ENCODE results near the gene OR8B12.
A peak's percentile ranks its signal among the peaks of the same experiment; 100 is the strongest.

Gene OR8B12, protein sequence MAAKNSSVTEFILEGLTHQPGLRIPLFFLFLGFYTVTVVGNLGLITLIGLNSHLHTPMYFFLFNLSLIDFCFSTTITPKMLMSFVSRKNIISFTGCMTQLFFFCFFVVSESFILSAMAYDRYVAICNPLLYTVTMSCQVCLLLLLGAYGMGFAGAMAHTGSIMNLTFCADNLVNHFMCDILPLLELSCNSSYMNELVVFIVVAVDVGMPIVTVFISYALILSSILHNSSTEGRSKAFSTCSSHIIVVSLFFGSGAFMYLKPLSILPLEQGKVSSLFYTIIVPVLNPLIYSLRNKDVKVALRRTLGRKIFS

DNA sequence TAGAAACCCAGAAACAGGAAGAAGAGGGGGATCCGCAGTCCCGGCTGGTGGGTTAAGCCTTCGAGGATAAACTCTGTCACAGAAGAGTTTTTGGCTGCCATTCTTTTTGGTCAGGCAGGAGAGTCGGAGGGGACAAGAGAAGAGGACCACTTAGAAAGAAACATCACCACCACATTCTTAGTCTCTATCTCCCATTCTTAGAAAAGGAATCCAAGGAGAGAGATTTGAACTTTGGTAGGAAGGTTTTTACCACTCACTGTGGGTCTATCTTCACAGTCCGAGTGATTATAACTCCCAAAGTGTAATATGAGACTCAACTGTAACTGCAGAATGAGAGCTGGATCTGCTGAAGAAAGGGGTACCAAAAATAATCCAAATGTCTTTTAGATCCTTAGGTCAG lies at the start of gene OR8B12:
Gene OR8B12 (minus strand): TSS at position 101 of the 400 bp plus-strand sequence. CDS start 0 bp downstream, at position 101.
- DNase-seq: no peak

DNA sequence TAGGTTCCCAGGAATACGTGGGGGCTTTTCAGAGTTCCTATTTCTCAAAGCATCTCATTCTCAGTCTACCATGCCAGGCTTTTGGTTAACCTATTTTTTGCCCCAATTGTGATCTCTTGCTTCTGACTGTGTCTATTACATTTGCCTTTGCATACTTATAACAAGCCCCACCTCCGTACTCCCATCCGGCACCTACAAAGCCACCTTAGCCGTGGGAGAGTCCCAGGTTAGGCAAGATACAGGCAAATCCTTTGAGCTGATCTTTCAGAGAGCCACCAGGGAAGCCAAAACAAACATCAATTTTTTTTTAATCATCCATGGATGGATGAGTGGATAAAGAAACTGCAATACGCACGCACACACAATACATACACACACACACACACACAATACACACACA lies 49.2 kb upstream of the OR8B12 start:
- no peak for DNase-seq

DNA sequence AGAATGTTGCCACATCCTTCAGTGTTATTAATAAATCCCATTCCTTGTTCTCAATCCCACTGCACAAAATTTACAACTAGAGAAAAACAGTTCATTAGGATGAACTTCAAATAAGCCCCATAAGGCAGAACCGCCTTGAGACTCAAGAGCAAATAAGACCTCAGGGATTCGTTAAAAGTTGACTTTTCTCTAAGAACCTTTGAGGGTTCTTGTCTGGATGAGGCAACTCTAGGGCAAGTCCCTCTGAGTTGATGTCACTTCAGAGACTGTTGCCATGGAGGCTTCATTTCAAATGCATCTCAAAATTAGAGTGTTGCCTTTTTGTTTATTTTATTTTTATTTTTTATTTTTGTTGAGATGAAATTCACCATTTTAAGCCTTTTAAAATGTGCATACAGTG lies 48.0 kb upstream of the OR8B12 start:
- no peak for DNase-seq

DNA sequence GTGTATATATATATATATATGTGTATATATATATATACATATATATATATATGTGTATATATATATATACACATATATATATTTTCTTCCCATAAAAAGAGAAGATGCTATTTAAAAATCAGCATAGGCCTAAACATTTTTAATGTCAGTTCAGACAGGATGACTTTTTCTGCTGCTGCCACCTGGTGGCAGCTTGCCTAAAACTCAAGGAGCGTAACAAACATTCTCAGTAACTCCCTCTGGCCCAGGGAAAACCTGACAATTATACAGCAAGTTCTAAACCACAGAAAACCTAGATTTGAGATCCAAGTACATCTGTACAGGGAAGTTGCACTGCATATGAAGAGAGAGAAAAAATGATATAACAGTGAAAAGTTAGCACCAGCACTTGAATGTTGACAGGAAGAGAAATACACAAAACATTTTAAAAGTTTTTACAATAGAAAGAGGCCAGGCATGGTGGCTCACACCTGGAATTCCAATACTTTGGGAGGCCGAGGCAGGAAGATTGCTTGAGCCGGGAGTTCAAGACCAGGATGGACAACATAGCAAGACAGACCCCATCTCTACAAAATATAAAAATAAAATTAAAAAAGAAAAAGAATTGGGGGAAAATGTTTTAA lies 42.9 kb upstream of the OR8B12 start:
- peak; percentile 14 to 24 for DNase-seq

DNA sequence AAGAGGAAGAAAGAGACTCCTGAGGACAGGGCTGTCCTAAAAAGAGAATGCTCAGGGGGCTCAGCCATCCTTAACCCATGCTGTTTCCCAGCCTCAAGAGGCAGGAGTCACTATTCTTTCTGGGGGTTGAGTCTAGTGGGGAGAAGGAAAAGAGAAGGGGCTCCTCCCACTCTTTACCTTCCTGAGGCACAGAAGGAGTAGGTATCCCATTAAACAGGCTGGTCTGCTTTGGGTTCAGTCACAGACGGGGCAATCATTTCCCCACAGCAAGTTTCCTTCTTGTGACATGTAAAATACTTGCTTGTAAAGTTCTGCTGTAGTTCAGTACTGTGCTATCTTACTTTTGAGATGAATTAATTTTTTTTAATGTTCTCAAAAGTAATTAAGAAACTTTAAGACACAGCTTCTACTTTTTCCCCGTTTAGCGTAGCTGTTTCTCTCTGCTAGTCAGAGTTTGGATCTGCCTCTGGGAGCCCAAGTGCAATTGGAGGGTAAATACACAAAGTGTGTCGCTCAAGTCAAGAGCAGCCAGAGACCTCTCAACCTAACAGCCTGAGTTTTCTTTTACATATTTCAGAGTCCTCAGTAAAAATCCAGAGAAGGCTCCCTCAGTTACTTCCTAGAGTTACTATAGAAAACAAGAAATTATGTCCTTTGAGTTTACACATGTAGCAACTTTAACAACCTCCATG lies 41.4 kb upstream of the OR8B12 start:
- DNase-seq: no peak

DNA sequence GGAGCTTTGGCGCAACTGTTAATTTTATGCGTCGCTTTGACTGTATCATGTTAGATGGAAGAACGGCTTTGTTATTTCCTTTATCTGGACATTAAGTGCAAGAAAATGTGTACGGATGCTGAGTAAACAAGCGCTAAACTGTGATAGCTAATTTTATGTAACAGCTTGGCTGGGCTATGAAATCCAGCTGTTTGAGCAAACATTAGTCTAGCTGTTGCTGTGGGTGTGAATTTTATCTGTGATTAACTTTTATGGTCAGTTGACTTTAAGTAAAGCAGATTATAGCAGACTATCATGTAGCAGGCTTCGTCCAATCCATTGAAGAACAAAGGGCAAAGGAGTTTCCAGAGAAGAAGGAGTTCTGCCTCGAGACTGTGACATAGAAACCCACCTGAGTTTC lies 40.3 kb upstream of the OR8B12 start:
- no peak for DNase-seq

DNA sequence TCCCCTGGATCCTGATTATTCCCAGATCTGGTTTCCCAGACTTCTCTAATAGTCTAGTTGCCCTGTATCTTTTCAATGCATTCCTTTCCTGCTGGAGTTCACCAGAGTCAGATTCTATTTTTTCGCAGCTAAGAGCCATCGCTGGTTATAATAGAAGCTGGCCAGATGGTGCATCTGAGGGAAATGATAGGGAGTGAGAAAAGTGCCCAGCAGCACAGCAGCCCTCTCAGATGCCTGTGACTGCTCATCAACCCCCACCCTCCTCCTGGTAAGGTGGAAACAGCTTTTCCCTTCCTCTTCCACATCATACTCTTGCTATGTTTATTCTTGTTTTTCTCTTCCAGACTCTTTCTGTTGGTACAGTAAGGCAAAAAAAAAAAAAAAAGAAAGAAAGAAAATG lies 39.1 kb upstream of the OR8B12 start:
- no peak for DNase-seq

DNA sequence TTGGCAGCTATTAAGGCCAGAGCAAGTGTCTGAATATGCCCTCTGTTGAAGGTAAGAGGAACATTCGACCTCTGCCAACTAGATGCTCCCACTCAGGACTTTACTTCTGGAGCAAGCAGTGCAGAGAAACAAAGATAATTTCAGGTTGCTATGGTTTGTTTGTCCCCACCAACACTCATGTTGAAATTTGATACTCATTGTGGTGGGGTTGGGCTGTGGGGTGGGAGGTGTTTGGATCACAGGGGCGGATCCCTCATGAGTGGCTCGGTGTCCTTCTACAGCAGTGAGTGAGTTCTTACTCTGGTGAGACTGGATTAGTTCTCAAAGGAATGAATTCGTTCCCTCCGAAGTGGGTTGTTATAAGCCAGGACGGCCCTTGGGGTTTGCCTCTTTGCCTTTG lies 38.4 kb upstream of the OR8B12 start:
- DNase-seq: no peak

DNA sequence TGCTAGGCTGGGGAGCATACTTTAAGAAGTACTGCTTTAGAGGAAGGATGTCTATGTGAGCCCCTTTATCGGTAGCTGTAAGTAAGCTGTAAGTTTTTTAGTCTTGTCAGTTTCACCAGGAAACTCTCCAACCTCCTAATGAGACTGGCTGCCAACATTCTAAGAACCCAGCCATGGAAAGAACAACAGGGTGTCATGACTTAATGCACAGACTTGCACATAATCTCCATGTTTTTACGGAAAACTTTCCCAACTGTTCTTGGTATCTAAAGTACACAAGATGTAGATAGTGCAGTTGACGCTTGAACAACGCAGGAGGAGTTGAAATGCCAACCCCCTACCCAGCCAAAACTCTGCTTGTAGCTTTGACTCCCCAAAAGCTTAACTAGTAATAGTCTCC lies 35.3 kb upstream of the OR8B12 start:
- no peak for DNase-seq

DNA sequence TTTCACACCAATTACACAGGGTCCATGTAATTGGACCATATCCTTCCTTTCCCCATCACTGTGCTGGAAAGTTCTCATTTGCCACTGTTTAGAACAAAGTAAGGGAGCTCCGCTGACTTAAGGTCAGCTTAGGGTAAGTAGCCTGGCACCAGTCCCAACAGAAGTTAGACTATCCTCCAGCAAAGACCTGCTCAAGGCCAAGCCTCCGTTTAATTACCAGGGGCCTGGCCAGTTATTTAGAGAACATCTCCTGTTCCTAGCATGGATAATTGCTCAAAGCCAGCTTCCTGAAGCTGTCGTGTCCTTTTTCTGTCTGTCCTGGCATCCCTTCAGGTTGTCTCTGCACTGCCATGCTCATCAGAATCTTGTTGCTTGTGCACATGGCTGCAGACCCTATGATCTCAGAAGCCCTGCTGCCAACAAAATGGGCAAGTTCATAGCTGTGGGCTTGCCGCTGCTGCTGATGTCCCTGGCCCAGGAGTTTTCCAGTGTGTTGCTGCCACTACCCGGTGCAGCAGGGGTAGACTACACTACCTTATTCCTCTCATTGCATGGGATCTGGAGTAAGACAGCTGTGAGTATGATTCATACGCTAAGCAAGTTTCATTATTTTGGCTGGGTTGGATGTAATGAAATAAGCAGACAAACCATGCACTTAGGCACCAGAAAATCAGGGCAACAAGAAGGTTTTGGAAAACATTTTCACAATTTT lies 34.4 kb upstream of the OR8B12 start:
- no peak for DNase-seq

DNA sequence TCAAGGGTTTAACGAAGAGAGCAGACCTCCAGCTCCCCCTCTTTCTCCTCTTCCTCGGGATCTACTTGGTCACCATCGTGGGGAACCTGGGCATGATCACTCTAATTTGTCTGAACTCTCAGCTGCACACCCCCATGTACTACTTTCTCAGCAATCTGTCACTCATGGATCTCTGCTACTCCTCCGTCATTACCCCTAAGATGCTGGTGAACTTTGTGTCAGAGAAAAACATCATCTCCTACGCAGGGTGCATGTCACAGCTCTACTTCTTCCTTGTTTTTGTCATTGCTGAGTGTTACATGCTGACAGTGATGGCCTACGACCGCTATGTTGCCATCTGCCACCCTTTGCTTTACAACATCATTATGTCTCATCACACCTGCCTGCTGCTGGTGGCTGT lies 26.7 kb upstream of the OR8B12 start:
- no peak for DNase-seq

DNA sequence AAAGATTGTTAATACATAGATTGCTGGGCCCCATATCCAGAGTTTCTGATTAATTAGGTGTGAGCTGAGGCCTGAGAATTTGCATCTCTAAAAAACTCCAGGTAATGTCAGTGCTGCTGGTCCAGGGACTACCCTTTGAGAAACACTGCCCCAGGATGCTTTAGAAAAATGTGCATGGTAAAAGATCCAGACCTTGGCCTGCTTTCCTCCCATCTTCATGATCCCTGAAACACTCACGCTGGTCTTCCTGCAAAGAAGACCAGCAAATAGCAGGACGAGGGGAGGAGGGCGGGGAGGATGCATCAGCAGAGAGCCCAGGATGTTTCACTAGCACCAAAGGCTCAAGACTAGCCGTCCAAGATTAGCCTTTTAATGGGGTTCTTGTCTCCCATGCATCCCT lies 26.2 kb upstream of the OR8B12 start, which contains the start of gene OR8A1:
Gene OR8A1 (plus strand): TSS at position 301 of the 400 bp plus-strand sequence. CDS start 123 bp downstream, outside the sequence.
- no peak for DNase-seq

DNA sequence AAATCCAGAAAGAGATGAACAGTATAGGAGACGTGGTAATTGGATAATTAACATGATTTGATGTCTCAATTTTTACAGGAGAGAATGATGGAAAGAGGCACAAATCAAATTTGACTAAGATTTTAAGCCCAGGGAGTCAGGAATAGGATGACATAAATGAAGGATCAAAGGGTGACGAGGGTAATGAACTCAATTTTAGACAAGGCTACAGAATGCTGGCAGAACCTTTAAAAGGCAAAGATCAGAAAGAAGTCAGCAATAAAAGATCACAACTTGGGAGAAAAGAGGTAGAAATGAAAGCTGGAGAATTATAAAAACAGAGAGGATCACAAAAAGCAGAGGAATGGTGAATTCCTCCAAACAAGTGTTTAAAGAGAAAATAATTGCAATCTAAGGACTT lies 13.4 kb upstream of the OR8B12 start:
- no peak for DNase-seq

DNA sequence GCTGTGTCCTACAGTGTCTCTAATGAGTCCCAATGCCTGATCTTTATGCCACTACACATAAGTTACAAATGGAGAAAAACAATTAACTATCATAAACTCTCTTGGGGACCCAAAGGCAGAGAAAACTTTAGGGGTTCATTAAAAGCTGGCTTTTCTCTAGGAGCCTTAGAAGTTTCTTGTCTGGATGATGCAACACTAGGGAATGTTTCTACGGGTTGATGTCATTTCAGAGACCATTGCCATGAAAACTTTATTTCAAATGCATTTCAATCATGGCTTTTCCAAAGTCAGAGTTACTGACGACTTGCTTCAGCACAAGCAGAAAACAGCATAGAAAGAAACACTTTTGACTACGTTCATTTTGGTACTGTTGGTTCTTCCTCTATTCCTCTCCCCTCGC lies 8.5 kb upstream of the OR8B12 start:
- DNase-seq: no peak

DNA sequence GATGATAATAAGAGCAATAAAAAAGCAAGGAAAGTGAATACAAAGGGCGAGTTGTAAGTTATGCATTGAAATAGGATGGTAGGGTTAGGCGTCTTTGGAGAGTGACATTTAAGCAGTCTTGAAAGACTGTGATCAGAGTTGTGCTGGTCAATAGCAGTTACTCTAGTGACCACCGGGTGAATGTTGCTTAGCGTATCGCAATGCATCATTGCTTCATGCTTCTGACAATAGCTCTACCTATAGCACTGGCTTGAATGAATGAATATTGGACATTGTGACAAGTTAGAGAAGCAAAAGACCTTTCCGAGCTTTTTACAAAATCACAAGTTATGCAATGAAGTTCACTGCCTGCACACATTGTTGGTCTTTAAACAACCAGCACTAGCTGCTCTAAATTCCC lies 7.7 kb upstream of the OR8B12 start:
- DNase-seq: no peak

DNA sequence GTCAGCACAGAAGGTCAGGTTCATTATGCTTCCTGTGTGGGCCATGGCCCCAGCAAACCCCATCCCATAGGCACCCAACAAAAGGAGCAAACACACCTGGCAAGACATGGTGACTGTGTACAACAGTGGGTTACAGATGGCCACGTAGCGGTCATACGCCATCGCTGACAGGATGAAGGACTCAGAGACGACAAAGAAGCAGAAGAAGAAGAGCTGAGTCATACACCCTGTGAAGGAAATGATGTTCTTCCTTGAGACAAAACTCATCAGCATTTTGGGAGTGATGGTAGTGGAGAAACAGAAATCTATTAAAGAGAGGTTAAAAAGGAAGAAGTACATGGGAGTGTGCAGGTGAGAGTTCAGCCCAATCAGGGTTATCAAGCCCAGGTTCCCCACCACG lies 309 bp downstream of the OR8B12 start:
- DNase-seq: no peak

DNA sequence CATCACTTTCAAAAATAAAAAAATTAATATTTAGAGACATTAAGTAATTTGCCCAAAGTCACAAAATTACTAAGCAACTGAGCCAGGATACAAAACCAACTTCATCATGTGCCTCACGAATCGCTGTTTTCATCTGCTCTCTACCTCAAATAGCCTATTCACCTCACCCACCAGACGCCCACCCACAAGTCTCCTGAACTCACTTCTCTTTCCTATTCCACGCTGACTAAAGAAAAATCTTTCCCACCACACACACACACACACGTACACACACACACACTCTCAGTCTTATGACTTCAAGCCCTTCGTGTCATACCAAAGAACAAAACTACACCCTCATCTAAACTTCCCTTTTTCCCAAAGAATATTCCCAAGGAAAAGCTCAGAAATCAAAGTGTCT lies 2.2 kb downstream of the OR8B12 start:
- DNase-seq: no peak

DNA sequence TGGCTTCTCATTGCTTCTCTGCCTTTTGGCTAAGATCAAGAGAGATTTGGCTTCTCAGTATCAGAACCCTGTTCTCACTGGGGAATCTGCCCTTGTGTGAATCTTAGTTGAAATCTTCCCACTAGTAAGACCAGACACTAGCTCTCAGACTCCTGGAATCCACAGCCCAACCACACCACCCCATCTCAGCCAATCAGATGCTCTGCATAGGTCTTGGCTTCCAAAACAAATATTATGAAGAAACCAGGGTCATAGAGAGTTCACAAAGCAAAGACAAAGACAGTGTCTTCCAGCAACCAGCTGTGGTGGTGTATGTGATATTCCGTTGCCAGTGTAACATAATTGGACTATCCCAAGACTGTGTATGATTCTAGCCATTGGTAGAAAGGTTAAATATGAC lies 5.4 kb downstream of the OR8B12 start:
- no peak for DNase-seq

DNA sequence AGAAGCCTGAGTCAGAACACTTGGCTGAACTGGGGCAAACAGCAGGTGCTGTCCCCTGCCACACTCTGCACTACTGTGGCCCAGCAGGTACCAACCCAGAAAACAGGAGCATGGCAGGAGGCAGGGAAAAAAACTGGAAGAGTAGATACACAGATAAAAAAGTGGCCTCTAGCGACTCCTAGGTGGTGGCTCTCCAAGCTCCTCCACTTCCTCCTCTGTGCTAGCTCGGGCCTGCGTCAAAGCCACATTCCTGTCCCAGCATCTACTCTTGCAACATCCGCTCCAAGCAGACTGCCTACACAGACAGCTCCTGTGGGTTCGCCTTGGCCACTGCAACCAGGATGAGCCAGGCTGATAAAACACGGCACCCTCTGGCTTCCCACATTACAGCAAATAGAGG lies 6.9 kb downstream of the OR8B12 start:
- peak in 1 of 2 donors; percentile 18 for DNase-seq

DNA sequence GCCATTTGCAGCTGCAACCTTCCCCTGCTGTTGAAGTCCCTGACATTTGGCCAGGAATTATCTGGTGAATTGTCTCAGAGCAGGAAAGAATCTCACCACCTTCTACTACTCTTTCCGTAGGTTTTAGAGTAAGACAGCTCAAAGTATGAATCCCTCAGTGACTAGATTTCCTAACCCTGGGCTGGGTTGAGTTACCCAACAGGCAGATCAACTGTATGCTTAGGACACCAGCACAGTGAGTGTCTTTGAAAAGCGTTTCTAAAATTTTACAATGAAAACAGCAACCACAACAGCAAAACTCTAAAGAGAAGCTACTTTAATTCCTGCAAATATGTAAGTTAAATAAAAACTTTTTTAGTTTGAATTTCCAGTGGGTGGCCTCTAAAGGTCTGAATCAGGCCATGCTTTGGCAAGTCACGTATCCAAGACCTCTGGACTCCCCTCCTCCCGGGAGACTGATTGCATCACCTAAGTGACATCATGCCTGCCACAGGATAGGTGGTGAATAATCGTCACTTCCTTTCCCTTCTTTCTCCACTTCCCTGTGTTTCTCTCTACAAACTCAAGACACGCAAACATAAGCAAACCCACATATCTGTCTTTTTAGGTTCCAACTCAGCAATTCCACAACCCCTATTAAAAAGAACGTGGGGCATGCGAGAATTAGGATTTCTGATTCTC lies 7.8 kb downstream of the OR8B12 start:
- no peak for DNase-seq

DNA sequence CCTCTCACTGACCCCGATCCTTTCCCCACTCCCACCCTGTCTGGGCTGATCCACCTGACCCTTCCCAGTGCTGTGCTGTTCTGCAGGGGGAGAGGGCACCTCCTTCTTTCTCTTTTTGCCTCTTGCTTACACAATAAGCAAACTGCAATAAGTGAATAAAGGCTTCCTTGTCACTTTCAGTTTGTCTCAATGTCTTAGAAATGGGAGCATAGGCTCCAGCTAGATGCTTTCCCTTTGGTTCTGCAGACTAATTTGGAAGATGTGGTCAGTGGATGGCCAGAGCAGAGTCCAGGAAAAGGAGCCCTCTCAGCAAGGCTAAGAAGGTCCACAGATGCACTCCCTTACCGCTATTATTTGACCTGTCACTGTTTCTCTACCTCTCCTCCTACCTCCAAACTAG lies 9.4 kb downstream of the OR8B12 start:
- DNase-seq: no peak

DNA sequence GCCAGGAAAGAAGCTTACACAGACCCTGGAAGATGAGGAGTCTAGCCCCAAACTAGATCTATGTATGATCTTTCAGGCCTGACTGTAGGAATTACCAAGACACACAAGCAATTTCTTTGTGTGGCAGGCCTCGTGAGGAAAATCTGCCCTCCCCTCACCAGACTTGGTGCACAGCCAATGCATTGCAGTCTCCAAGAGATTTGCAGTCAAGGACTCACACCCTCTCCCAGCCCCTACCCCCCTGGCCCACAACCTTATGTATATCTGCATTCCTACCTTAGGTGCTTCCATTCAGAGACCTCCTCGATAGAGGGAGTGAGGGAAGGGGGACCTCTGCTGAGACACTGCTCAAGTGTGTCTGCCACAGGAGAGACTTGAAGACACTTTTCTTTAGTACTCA lies 9.8 kb downstream of the OR8B12 start:
- no peak for DNase-seq

DNA sequence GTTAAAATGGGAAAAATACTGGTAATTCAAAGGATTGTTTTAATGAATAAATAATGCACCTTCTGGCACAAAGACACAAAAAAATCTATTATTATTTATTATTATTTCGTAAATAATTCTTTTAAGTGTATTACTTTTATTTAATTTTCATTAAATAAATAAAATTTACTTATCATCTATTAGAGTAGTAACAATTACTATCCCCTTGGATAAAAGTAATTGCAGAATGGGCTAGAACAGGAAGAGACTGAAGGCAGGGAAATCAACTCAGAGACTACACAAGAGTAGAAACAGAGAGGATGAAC lies 23.0 kb downstream of the OR8B12 start:
- no peak for DNase-seq
